Stimulated activated CD4-positive, alpha-beta T cell treated with anti-CD3 and anti-CD28 coated beads, Interleukin-15, amount 100 ng/mL, for 1 hour (primary cell): ENCODE measurements around the gene RAPGEFL1.
"Not testable (repeated sequence)": the region's sequence is repeated elsewhere in the genome, so short reads cannot be mapped to it uniquely, and the experiment has no call there.

Experiments used
- DNase-seq, 2 donors: peaks; one replicate each; pipeline ENCODE4 v3.0.0-alpha.2; 2020; ENCODE audit warnings: low read depth in 1 of 2, low spot score in 1 of 2

Gene RAPGEFL1

DNA sequence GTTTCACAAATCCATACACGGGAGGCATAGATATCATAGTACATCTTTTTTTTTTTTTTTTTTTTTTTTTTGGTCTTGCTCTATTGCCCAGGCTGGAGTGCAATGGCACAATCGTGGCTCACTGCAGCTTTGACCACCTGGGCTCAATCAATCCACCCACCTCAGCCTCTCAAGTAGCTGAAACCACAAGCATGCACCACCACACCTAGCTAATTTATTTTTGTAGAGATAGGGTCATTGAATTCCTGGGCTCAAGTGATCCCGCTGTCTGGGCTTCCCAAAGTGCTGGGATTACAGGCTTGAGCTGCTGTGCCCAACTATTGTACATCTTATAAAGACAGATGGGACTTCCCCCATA, 3.5 kb upstream of the RAPGEFL1 start:
- no peak for DNase-seq

DNA sequence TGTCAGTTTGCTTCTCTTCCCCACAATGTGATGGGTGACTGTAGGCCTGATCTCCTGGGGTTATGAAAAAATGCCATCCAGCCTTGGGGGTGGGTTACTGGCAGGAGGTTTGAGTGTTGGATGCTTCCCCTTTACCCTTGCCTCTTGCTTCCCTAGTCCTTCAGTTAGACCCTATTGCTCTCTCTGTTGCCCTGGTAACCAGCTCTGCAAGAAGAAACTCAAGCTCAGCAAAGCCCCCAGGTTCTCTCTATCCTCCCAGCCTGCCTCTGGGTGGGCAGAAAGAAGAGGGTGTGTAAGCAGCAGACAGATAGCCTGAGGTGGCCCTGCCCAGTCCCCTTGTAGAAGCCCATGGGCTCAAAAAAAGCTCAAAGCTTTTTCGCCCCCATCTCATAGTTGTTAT, 2.8 kb upstream of the RAPGEFL1 start:
- no peak for DNase-seq

GRCh38 chr17:40175928-40176753, 1.1 kb upstream of the RAPGEFL1 start:
- DNase-seq, result no peak

DNA sequence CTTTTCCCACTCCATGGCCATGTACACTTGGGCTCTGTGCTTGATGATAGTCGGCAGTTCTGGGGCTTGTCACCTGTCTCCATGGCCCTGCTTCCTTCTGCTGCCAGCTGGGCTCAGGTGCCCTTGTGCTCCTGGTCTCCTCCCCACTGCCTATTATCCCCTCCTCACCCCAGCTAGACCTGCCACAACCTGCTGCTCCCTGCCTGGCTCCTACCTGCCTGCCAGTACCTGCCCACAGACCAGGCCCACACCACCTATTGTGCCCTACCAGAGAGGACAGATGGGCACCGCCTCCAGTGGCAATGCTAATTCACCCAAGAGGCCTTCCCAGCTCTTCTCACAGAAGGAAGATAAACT, 538 bp upstream of the RAPGEFL1 start:
- no peak for DNase-seq

GRCh38 chr17:40178021-40178601, 841 bp downstream of the RAPGEFL1 start:
- DNase-seq, result no peak

GRCh38 chr17:40178660-40179059, 1.4 kb downstream of the RAPGEFL1 start:
- DNase-seq, result no peak

DNA sequence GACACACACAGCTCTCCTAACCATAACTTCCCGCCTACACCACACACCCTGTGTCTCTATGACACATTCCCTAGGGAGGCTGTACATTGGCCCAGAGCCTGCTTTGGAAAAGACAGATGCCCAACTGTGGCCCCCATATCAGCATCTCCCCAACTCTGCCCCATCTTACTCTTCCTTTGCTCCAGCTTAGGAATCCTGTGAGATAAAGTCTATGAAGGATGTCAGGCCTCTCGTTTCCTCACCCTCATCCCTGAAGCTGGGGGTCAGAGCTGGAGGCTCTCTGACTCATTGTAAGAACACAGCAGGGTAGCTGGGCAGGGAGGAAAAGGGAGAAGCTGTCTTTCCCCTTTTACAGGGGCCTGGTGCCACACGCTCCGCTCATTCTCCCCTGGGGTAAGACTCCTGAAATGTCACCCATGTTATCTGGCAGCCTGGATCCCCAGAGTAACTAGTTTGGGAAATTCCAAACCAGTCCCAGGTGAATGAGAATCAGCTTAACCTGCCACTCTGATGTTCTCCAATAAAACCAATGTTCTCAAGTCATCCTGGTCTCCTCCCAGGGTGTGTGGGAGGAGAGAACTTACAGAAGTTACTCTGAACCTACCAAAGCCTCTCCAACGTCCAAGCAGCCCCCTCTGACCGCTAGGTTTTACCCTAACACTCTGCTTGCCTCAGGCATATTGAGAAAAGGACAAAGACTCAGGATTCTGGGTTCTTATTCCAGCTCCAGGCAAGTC, 2.8 kb downstream of the RAPGEFL1 start:
- DNase-seq, result no peak

- no peak for DNase-seq
Observed at GRCh38 chr17:40180694-40181093, 3.4 kb downstream of the RAPGEFL1 start.

- DNase-seq, result no peak
Observed at GRCh38 chr17:40181205-40181604, 3.9 kb downstream of the RAPGEFL1 start.

DNA sequence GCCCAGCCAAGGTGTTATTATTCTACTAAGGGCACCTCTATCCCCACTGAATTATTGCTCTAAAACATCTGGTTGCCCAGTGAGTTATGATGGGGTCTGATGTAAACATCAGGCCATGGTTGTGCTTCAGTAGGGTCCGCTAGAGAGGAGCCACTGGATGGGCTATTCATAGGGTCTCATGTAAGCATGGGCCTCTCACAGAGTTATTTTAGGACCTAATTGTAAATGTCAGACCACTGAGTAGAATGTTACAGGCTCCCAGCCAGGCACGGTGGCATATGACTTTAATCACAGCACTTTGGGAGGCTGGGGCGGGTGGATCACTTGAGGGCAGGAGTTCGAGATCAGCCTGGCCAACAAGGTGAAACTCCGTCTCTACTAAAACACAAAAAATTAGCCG, 5.3 kb downstream of the RAPGEFL1 start:
- no peak for DNase-seq

GRCh38 chr17:40187238-40187637, 10.0 kb downstream of the RAPGEFL1 start:
- no peak for DNase-seq

GRCh38 chr17:40188694-40189093, 11.4 kb downstream of the RAPGEFL1 start:
- no peak for DNase-seq

- no peak for DNase-seq
Observed at GRCh38 chr17:40190197-40191021, 13.1 kb downstream of the RAPGEFL1 start.

DNA sequence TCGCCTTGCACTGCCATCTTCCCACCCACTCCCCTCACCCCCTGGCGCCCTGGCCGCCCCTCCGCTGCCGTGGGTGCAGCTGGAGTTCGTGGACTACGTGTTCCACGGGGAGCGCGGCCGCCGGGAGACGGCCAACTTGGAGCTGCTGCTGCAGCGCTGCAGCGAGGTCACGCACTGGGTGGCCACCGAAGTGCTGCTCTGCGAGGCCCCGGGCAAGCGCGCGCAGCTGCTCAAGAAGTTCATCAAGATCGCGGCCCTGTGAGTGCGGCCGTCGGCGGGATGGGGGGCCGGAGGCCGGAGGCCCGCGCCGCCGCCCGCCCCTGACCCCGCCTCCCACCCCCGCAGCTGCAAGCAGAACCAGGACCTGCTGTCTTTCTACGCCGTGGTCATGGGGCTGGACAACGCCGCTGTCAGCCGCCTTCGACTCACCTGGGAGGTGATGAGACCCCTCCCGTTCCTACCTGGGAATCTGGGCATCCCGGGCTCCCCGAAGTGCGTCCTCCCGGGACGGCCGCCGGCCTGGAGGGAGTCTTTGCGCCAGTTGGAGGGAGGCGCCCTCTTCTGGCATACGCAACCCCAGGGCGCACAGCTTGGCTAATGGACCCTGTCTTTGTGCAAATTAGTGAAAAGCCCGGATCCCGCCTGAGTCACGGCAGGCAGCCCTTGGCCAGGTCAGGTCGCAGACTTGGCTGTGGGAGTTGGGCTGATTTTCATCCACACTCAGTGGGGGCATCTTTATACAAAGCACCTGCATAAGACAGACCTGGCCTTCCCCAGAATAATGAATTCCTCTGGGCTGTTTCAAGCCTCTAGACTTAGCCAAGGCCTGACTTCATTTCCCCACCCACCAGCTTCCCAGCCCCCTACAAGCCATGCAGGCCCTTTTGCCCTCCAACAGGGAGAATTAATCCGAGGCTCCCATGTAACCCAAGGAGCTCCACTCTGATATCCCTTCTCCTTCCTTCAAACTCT, 14.3 kb downstream of the RAPGEFL1 start:
- DNase-seq, result peak; percentile 39 to 47

DNA sequence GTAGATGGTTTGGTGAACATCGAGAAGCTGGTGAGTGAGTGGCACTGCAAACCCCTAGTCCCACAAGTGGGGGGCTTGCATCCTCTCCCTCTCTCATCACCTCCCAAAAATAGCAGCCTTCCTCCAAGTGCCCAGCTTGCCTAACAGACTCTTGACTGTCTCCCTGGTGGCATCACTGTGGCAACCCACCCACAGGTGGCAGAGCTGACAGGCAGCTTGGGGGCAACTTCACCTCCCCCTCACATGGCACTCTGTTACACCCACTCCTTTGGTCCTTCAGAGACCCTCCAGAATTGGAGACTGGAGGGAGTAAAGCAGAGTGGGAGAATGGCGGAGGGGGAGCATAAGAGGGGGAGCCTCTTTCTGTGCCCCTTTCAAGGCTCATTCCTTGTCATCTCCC, 15.7 kb downstream of the RAPGEFL1 start:
- no peak for DNase-seq

DNA sequence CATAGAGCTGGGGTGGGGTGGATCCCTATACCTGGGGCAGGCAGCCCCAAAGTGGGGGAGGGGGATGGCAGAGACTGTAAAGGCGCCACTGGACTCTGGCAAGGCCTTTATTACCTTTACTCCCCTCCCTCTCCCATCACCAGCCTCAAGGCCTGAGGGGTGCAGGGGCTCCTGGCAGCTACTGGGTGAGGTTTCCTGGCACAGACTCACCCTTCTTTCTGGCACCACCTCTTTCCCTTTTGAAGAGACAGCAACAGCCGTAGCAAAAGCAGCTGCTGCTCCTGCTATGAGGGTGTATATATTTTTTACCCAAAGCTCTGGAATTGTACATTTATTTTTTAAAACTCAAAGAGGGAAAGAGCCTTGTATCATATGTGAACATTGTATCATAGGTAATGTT, 17.6 kb downstream of the RAPGEFL1 start:
- DNase-seq, result no peak

- no peak for DNase-seq
Observed at GRCh38 chr17:40197550-40197949, 20.3 kb downstream of the RAPGEFL1 start.

GRCh38 chr17:40197965-40198456, 20.7 kb downstream of the RAPGEFL1 start:
- not testable (repeated sequence) for DNase-seq

DNA sequence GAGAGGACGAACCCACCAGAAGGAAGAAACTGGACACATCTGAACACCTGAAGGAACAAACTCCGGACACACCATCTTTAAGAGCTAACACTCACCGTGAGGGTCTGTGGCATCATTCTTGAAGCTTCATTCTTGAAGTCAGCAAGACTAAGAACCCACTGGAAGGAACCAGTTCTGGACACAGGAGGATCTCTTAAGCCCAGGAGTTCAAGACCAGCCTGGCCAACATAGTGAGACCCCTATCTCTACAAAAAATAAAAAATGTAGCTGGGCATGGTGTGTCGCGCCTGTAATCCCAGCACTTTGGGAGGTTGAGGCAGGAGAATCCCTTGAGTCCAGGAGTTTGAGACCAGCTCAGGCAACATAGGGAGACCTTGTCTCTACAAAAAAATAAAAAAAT, 21.3 kb downstream of the RAPGEFL1 start:
- DNase-seq, result no peak

GRCh38 chr17:40203131-40203530, 25.9 kb downstream of the RAPGEFL1 start:
- no peak for DNase-seq
